ENCODE measurements around the gene GLRX5.

DNA sequence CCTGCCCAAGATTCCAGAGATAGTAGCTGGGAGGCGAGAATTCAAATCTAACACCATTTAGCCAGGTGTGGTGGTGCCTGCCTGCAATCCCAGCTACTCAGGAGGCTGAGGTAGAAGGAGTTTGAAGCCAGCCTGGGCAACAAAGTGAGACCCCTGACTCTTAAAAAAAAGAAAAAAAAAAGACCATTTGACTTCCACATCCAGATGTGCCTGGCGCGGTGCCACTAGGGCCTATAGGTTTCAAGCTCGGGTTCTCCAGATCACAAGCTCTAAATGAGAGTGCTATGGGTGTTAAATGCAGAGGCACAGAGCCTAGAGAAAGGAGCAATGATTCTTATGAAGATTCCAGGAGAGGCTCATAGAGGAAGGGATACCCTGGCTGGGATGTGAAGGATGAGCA is 40.9 kb upstream of the GLRX5 start:
- no peak for TF ChIP-seq PRDM15 (CRISPR knock-in tag; IDR thresholded peaks at IDR 0.05)
- TF ChIP-seq FOXK1 (CRISPR knock-in tag; IDR thresholded peaks at IDR 0.05) = no peak
- TF ChIP-seq, protein P1, sequence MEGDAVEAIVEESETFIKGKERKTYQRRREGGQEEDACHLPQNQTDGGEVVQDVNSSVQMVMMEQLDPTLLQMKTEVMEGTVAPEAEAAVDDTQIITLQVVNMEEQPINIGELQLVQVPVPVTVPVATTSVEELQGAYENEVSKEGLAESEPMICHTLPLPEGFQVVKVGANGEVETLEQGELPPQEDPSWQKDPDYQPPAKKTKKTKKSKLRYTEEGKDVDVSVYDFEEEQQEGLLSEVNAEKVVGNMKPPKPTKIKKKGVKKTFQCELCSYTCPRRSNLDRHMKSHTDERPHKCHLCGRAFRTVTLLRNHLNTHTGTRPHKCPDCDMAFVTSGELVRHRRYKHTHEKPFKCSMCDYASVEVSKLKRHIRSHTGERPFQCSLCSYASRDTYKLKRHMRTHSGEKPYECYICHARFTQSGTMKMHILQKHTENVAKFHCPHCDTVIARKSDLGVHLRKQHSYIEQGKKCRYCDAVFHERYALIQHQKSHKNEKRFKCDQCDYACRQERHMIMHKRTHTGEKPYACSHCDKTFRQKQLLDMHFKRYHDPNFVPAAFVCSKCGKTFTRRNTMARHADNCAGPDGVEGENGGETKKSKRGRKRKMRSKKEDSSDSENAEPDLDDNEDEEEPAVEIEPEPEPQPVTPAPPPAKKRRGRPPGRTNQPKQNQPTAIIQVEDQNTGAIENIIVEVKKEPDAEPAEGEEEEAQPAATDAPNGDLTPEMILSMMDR (IDR thresholded peaks at IDR 0.05) = no peak
- TF ChIP-seq FOXP4 (CRISPR knock-in tag; IDR thresholded peaks at IDR 0.05) = no peak
- TF ChIP-seq NR3C1 (CRISPR knock-in tag; conservative IDR thresholded peaks at IDR 0.05; ENCODE audit: low read depth) = no peak

Data from WTC11 (cell line).